OCI-LY1 (cell line): ENCODE measurements around the gene RNF8.

Experiments
- CTCF ChIP-seq: fragments of 200-600 bp; sonication (generic), shearing (Covaris generic); IDR thresholded peaks from 2 replicates; pipeline ENCODE4 v1.5.1; 2017; ENCODE audit warnings: mild to moderate bottlenecking, antibody characterized with exemption, low read length, moderate library complexity, mixed read lengths
- EZH2 ChIP-seq: fragments of 200-600 bp; sonication (generic), shearing (Covaris generic); IDR thresholded peaks from 2 replicates; pipeline ENCODE4 v1.8.0; 2017; ENCODE audit warnings: borderline replicate concordance, mixed run types, mild to moderate bottlenecking, antibody characterized with exemption, low read length, moderate library complexity, mixed read lengths

- no peak for TF ChIP-seq CTCF
- no peak for TF ChIP-seq EZH2
Measured at GRCh38 chr6:37396571-37397180, 42.9 kb downstream of the RNF8 start.
